Upper lobe of right lung (tissue), 1 donor: Measurements from ENCODE around the gene RAB31. TPM values are rescaled to one million over a fixed set of nuclear protein-coding genes. Genes with fewer than 3 reads are reported as not detected.

Source experiments
- ATAC-seq: fragments of 200-7000 bp; cut with Tn5 transposase; one replicate; pipeline ENCODE4 v1.9.1; 2020; ENCODE audit warnings: mild to moderate bottlenecking, moderate library complexity
- DNase-seq: peaks from one replicate; pipeline ENCODE4 v3.0.0-alpha.2; 2020
- H3K27ac ChIP-seq: fragments of 200-600 bp; one replicate; pipeline ENCODE4 v1.8.0; 2022
- H3K27me3 ChIP-seq: fragments of 200-600 bp; one replicate; pipeline ENCODE4 v1.8.0; 2022; ENCODE audit warnings: mild to moderate bottlenecking
- H3K36me3 ChIP-seq: fragments of 200-600 bp; one replicate; pipeline ENCODE4 v1.8.0; 2022
- H3K4me1 ChIP-seq: fragments of 200-600 bp; one replicate; pipeline ENCODE4 v1.8.0; 2022
- H3K4me3 ChIP-seq: fragments of 200-600 bp; one replicate; pipeline ENCODE4 v1.8.0; 2022; ENCODE audit warnings: mild to moderate bottlenecking
- H3K9me3 ChIP-seq: fragments of 200-600 bp; one replicate; pipeline ENCODE4 v1.8.0; 2022
- intact Hi-C: fragments of 100-400 bp; cut with DNase I; formaldehyde crosslinking; loops from one replicate; pipeline ENCODE4 v1.11.0; 2022
- total RNA-seq: library from RNA; stranded (reverse); fragmentation: NEBNext Ultra II Directional; extraction: Animal tissue kit (Norgen Biotek cat#: 25700); gene quantifications from one replicate; pipeline ENCODE4 v1.2.1, GENCODE V29; 2021
- TF ChIP-seq, protein P1 (sequence below): fragments of 200-600 bp; IDR thresholded peaks from one replicate; pipeline ENCODE4 v1.8.0; 2022; ENCODE audit warnings: antibody characterized with exemption
- donor health status: DM: no; HTN: yes; CAD: no; lungs with severe emphysema.

Gene RAB31
- total RNA-seq, 1 donor from 2014 or later, result 137 TPM

- no peaks in the 10 kb centered on the region for H3K9me3 ChIP-seq
- TF ChIP-seq, protein P1, sequence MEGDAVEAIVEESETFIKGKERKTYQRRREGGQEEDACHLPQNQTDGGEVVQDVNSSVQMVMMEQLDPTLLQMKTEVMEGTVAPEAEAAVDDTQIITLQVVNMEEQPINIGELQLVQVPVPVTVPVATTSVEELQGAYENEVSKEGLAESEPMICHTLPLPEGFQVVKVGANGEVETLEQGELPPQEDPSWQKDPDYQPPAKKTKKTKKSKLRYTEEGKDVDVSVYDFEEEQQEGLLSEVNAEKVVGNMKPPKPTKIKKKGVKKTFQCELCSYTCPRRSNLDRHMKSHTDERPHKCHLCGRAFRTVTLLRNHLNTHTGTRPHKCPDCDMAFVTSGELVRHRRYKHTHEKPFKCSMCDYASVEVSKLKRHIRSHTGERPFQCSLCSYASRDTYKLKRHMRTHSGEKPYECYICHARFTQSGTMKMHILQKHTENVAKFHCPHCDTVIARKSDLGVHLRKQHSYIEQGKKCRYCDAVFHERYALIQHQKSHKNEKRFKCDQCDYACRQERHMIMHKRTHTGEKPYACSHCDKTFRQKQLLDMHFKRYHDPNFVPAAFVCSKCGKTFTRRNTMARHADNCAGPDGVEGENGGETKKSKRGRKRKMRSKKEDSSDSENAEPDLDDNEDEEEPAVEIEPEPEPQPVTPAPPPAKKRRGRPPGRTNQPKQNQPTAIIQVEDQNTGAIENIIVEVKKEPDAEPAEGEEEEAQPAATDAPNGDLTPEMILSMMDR, result no peak
- peak overlapping the region; percentile 72 for H3K27ac ChIP-seq
- H3K4me1 ChIP-seq, result peaks cover 12% of the 10 kb centered on the region
- DNase-seq (no peak), ATAC-seq (no peak)
- no peaks in the 10 kb centered on the region for H3K36me3 ChIP-seq
- intact Hi-C loops, result no loop called here
- no peaks in the 10 kb centered on the region for H3K27me3 ChIP-seq
- H3K4me3 ChIP-seq, result peak overlapping the region; percentile 2
These were observed 169.5 kb downstream of the RAB31 start for GRCh38 chr18:9877655-9878014.

DNA sequence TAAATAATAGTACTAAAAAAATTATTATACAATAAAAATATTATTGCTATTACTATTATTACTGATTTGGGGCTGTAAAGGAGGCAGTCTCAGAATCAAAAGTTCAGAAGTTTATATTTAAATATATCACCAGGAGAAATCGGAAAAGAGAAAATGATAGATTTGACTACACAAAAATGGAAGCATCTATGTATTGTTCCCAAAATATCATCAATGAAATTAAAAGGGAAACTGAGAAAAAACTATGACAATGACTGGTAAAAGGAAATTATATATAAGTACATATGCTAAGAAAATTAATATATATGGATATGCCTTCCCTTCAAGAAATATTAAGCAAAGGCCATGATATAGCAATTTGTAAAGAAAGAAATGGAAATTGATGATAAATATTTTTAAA is 170.0 kb downstream of the RAB31 start:
- Histone ChIP-seq H3K27me3 (no peaks in the 10 kb centered on the region), H3K4me1 (peaks cover 12% of the 10 kb centered on the region), H3K4me3 (no peak overlapping the region), H3K27ac (no peak overlapping the region), H3K36me3 (no peaks in the 10 kb centered on the region), H3K9me3 (no peaks in the 10 kb centered on the region)
- DNase-seq (no peak), ATAC-seq (no peak)
- intact Hi-C loops, result no loop called here
- TF ChIP-seq, protein P1, result no peak

GRCh38 chr18:9878783-9879242 is 170.7 kb downstream of the RAB31 start:
- Histone ChIP-seq H3K27ac (no peak overlapping the region), H3K4me3 (no peak overlapping the region), H3K27me3 (no peaks in the 10 kb centered on the region), H3K4me1 (peaks cover 12% of the 10 kb centered on the region), H3K36me3 (no peaks in the 10 kb centered on the region), H3K9me3 (no peaks in the 10 kb centered on the region)
- no peak for ATAC-seq
- TF ChIP-seq, protein P1, result no peak
- intact Hi-C loops, result no loop called here
- no peak for DNase-seq

- Histone ChIP-seq H3K4me3 (no peak overlapping the region), H3K36me3 (no peaks in the 10 kb centered on the region), H3K4me1 (no peaks in the 10 kb centered on the region), H3K27me3 (no peaks in the 10 kb centered on the region), H3K27ac (no peak overlapping the region), H3K9me3 (no peaks in the 10 kb centered on the region)
- no peak for DNase-seq
- no peak for ATAC-seq
- TF ChIP-seq, protein P1, result no peak
- intact Hi-C loops, result no loop called here
These were observed 176.0 kb downstream of the RAB31 start for GRCh38 chr18:9884090-9884489.

GRCh38 chr18:9884532-9885140 is 176.5 kb downstream of the RAB31 start:
- no peaks in the 10 kb centered on the region for H3K9me3 ChIP-seq
- TF ChIP-seq, protein P1, result no peak
- H3K27ac ChIP-seq, result no peak overlapping the region
- no peak for DNase-seq
- intact Hi-C loops, result no loop called here
- H3K4me1 ChIP-seq, result no peaks in the 10 kb centered on the region
- no peaks in the 10 kb centered on the region for H3K27me3 ChIP-seq
- no peak for ATAC-seq
- H3K4me3 ChIP-seq, result no peak overlapping the region
- no peaks in the 10 kb centered on the region for H3K36me3 ChIP-seq
